Measurements from ENCODE around the gene CFDP1.

- TF ChIP-seq CTCF (IDR thresholded peaks at IDR 0.05; ENCODE audit: low read length) = no peak
- TF ChIP-seq EZH2 (IDR thresholded peaks at IDR 0.05; ENCODE audit: borderline replicate concordance, low read length) = no peak
These were observed 24.2 kb upstream of the CFDP1 start for GRCh38 chr16:75457485-75458021.

Measured in OCI-LY1 (cell line).